Heart right ventricle (tissue), 16 donors: ENCODE results near the gene MAP2K5. TPM values are rescaled to one million over a fixed set of nuclear protein-coding genes. Genes with fewer than 3 reads are reported as not detected.
A peak's percentile ranks its signal among the peaks of the same experiment; 100 is the strongest.

Experiments used
- ATAC-seq, 8 donors: fragments of 200-7000 bp; cut with Tn5 transposase; one replicate each; pipeline ENCODE4 v1.9.1; 2020; ENCODE audit warnings: mild to moderate bottlenecking in 8 of 8, moderate library complexity in 8 of 8, moderate number of reproducible peaks in 1 of 8
- DNase-seq, 2 donors: peaks; one replicate each; pipeline ENCODE4 v3.0.0-alpha.2; 2020
- H3K27ac ChIP-seq, 10 donors: fragments of 200-600 bp; sonication (generic) in 2 of 10; one replicate each; pipeline versions ENCODE4 v1.5.0 to v1.8.0; 2020 to 2022; ENCODE audit warnings: mild to moderate bottlenecking in 3 of 10
- H3K27me3 ChIP-seq, 7 donors: fragments of 200-600 bp; one replicate each; pipeline ENCODE4 v1.8.0; 2021 to 2022; ENCODE audit warnings: mild to moderate bottlenecking in 2 of 7
- H3K36me3 ChIP-seq, 9 donors: fragments of 200-600 bp; sonication (generic) in 1 of 9; one replicate each; pipeline versions ENCODE4 v1.5.0 to v1.8.0; 2020 to 2022; ENCODE audit warnings: mild to moderate bottlenecking in 2 of 9
- H3K4me1 ChIP-seq, 9 donors: fragments of 200-600 bp; sonication (generic) in 1 of 9; one replicate each; pipeline versions ENCODE4 v1.5.0 to v1.8.0; 2020 to 2022; ENCODE audit warnings: mild to moderate bottlenecking in 4 of 9
- H3K4me3 ChIP-seq, 10 donors: fragments of 200-600 bp; sonication (generic) in 2 of 10; one replicate each; pipeline versions ENCODE4 v1.5.0 to v1.8.0; 2020 to 2022; ENCODE audit warnings: mild to moderate bottlenecking in 7 of 10, moderate library complexity in 2 of 10
- H3K9me3 ChIP-seq, 11 donors: fragments of 200-600 bp in 10 of 11; sonication (generic) in 2 of 11; one replicate each; pipeline versions ENCODE4 v1.5.0 to v1.8.0; 2013 to 2022; ENCODE audit warnings: mild to moderate bottlenecking in 2 of 11, control low read depth in 1 of 11, moderate library complexity in 1 of 11
- WGBS, 2 donors: extraction: QIAGEN DNeasy Blood & Tissue Kit; methylation state at CpG; one replicate each; pipeline ENCODE4 v1.1.7; 2013; ENCODE audit warnings: inconsistent platforms in 1 of 2; 5-methylcytosine and 5-hydroxymethylcytosine counted together
- intact Hi-C, 10 donors: fragments of 100-400 bp; cut with DNase I; formaldehyde crosslinking; loops; one replicate each; pipeline versions ENCODE4 v1.11.1 to v1.14.2; 2022
- polyA plus RNA-seq, 2 donors: library from polyadenylated mRNA; stranded (reverse); fragments of 200-250 nt; gene quantifications; one replicate each; pipeline ENCODE4 v1.2.3, GENCODE V29; 2013
- total RNA-seq, 10 donors: library from RNA; stranded (reverse); fragmentation: NEBNext Ultra II Directional in 3 of 10; extraction: Animal tissue kit (Norgen Biotek cat#: 25700) in 3 of 10; gene quantifications; one replicate each; pipeline versions ENCODE4 v1.2.1 to v1.2.4, GENCODE V29; 2021 to 2023
- TF ChIP-seq, protein P1 (sequence below), 9 donors: fragments of 200-600 bp; sonication (generic) in 2 of 9; IDR thresholded peaks; one replicate each; pipeline versions ENCODE4 v1.5.0 to v1.8.0; 2021 to 2022; ENCODE audit warnings: antibody characterized with exemption in 9 of 9, mild to moderate bottlenecking in 5 of 9, moderate library complexity in 1 of 9
- donor health status: Arrhythmogenic right ventricular cardiomyopathy.
- donor health status: ischemic (EF 13 %, LVEDD 7.1; RV severe dilation, severe dysfunction).
- donor health status: healthy with polysubstance abuse.
- donor health status: DM: no; HTN: yes; CAD: no.
- donor health status: DM: no; HTN: no; CAD: no.
- donor health status: ischemic (EF 25% LVEDD 6.9; RV normal size, moderate dysfunction).
- donor health status: ischemic (EF 25% LVEDD 5.7; RV mildly dilated, moderate dysfunction).
- donor health status: healthy.
- donor health status: DM: yes; HTN: yes; CAD: no.
- donor health status: Ischemic cardiomyopathy.
- donor health status: ischemic (EF 35%, LVEDD 5.7; RV mildly dilated, moderate dysfunction).
- donor health status: nonischemic (EF 11% LVEDD 7.7; RV severe dilation, severe dysfunction).
- donor health status: DM: yes; HTN: yes; CAD: no.
- donor health status: PGD.
- donor health status: ischemic (EF 29% LVEDD 5.4; RV normal size, mild dysfunction).
- donor health status: nonischemic (EF 23%, LVEDD 6.1; RV moderate dilation, normal function).

MAP2K5 gene
- total and polyA plus RNA-seq, 12 donors = 7.7 to 34.3 (median 21.0) TPM

DNA sequence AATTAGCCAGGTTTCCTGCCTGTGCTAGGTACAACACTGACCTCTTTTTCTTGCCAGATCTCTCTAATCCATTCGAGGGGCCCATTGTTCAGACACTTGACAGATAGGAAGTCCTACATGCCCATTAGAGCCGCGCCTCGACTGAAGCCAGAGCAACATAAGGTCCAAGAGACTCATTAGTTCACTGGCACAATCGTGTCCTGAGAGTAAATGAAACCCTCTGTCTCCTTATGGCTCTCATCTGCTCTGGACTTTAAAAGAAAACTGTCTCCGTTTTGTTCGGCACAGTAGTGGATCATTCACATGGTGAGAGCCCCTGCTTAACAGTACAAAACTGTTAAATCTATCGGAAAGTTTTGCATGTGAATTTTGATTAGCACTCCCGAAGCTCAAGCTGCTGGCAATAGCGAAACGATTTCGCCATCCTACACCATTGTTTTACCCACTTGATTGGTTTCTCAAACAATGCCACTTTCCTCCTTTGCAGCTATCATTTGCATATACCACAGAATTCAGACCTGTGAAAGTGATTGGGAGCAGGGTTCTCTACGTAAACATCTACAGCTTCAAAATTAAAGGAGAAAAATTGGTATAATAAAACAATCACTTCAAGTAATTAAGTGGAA, 40.6 kb upstream of the MAP2K5 start:
- Histone ChIP-seq H3K36me3 (no peaks in the 10 kb centered on the region), H3K27ac (peak overlapping the region in 1 of 10 donors; percentile 4), H3K4me1 (peaks cover 0 to 9% (median 0%) of the 10 kb centered on the region in 9 donors), H3K9me3 (no peaks in the 10 kb centered on the region), H3K4me3 (peak overlapping the region in 2 of 10 donors; percentile 8), H3K27me3 (no peaks in the 10 kb centered on the region)
- WGBS, 2 donors = 55 to 61% methylated on average over 13 of the region's 13 CpGs
- ATAC-seq (peak in 1 of 8 donors; percentile 31), DNase-seq (no peak)
- intact Hi-C loops = loop anchor here in 2 of 10 donors (5.0 kb wide), 1 partner anchor 335 kb away; no protein-coding TSS in a partner anchor
- TF ChIP-seq, protein P1, sequence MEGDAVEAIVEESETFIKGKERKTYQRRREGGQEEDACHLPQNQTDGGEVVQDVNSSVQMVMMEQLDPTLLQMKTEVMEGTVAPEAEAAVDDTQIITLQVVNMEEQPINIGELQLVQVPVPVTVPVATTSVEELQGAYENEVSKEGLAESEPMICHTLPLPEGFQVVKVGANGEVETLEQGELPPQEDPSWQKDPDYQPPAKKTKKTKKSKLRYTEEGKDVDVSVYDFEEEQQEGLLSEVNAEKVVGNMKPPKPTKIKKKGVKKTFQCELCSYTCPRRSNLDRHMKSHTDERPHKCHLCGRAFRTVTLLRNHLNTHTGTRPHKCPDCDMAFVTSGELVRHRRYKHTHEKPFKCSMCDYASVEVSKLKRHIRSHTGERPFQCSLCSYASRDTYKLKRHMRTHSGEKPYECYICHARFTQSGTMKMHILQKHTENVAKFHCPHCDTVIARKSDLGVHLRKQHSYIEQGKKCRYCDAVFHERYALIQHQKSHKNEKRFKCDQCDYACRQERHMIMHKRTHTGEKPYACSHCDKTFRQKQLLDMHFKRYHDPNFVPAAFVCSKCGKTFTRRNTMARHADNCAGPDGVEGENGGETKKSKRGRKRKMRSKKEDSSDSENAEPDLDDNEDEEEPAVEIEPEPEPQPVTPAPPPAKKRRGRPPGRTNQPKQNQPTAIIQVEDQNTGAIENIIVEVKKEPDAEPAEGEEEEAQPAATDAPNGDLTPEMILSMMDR (IDR thresholded peaks at IDR 0.05) = no peak

DNA sequence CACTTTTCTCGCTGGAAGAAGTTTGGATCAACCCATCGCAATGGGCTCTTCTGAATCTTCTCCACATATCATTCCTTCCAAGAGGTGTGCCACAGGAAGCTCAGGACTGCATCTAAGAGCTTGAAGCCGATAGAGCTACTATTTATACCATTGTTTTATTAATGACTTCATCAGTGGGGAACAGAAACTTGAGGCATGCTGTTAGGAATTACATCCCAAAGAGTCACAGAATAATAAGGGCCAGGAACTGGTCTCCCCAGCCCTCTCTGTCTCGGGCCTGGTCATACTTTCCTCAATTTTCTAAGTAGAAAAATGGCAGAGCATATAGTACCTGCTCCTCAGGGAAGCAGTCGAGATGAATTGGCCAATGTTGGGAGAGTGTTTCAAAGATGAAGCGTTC, 38.4 kb upstream of the MAP2K5 start:
- Histone ChIP-seq H3K27ac (no peak overlapping the region), H3K36me3 (peaks cover 0 to 7% (median 0%) of the 10 kb centered on the region in 9 donors), H3K4me3 (no peak overlapping the region), H3K27me3 (no peaks in the 10 kb centered on the region), H3K9me3 (no peaks in the 10 kb centered on the region), H3K4me1 (peaks cover 0 to 17% (median 0%) of the 10 kb centered on the region in 9 donors)
- TF ChIP-seq, protein P1 (IDR thresholded peaks at IDR 0.05) = no peak
- WGBS, 2 donors = 91 to 92% methylated on average over 6 of the region's 6 CpGs
- DNase-seq (no peak), ATAC-seq (no peak)
- intact Hi-C loops = loop anchor here in 2 of 10 donors (5.0 kb wide), 1 partner anchor 333 kb away; no protein-coding TSS in a partner anchor

DNA sequence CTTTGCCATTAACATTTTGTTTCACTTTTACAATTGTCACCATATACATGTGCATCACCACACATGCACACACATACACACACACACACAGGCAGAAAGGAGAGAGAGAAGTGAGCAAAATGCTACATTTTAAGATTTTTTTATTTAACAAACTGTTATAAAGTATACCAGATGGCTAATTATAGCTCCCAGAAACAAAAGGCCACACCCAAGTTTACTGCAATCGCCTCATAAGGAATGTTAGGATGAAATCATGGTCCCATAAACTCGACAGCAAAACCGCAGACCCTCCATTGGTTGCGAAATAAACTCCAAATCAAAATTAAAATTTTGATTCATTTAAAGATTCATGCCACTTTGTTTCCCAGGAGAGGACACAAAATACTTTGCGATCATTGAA, 37.7 kb upstream of the MAP2K5 start:
- no peak for DNase-seq
- H3K27me3 ChIP-seq = no peaks in the 10 kb centered on the region
- H3K4me3 ChIP-seq = no peak overlapping the region
- TF ChIP-seq, protein P1 (IDR thresholded peaks at IDR 0.05) = no peak
- intact Hi-C loops = loop anchor here in 2 of 10 donors (5.0 kb wide), 1 partner anchor 333 kb away; no protein-coding TSS in a partner anchor
- no peak for ATAC-seq
- H3K9me3 ChIP-seq = no peaks in the 10 kb centered on the region
- H3K27ac ChIP-seq = no peak overlapping the region
- WGBS, 2 donors = 87 to 91% methylated on average over 5 of the region's 5 CpGs
- peaks cover 0 to 15% (median 0%) of the 10 kb centered on the region in 9 donors for H3K36me3 ChIP-seq
- H3K4me1 ChIP-seq = peaks cover 0 to 17% (median 0%) of the 10 kb centered on the region in 9 donors

DNA sequence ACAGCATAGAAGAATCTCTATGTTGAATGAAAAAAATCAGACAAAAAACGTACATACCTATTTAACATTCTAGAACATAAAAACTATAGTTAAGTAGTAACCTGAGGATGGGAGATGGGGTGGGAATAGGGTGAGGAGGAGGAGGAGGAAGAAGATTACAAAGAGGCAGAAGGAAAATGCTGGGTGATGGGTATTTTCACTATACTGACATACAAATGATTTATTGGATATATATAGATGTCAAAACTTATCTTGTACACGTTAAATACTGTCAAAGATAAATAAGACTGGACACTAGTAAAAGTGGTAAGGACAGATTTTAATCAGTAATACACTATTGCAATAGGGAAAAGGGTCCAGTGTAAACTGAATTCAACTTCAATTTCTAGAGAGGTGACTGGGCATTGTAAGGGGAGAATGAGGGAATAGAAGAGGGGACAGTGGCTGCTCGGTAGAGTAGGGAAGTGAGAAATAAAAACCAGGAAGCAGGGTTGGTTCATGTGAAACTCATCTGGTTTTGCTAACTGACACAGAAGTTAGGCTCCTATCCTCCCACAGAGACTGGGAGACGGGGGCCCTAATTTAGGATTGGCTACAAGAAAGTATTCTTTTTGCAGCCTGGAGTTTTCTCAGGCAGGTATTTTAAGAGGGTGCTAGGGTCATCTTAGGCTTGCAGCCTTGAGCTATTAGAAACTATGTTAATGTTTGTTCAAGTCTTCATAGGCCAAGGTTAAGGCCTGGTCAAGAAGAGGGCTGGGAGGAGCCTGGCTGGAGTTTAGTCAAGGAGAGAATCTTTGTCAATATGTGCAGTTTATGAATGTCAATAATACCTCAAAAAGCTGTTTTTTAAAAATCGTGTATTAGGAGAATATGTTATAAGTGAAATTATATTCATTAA, 36.6 kb upstream of the MAP2K5 start:
- Histone ChIP-seq H3K4me3 (no peak overlapping the region), H3K36me3 (peaks cover 0 to 26% (median 0%) of the 10 kb centered on the region in 9 donors), H3K4me1 (peaks cover 0 to 17% (median 0%) of the 10 kb centered on the region in 9 donors), H3K9me3 (no peaks in the 10 kb centered on the region), H3K27me3 (no peaks in the 10 kb centered on the region), H3K27ac (no peak overlapping the region)
- ATAC-seq (no peak), DNase-seq (no peak)
- TF ChIP-seq, protein P1 (IDR thresholded peaks at IDR 0.05) = no peak
- intact Hi-C loops = no loop called here
- WGBS, 2 donors = 81 to 83% methylated on average over 5 of the region's 5 CpGs
